Measurements from ENCODE around the gene GABRA4. TPM values are rescaled to one million over a fixed set of nuclear protein-coding genes. Genes with fewer than 3 reads are reported as not detected.

Gene GABRA4
- total and polyA plus RNA-seq, 2 donors: 0.23 to 0.71 TPM

DNA sequence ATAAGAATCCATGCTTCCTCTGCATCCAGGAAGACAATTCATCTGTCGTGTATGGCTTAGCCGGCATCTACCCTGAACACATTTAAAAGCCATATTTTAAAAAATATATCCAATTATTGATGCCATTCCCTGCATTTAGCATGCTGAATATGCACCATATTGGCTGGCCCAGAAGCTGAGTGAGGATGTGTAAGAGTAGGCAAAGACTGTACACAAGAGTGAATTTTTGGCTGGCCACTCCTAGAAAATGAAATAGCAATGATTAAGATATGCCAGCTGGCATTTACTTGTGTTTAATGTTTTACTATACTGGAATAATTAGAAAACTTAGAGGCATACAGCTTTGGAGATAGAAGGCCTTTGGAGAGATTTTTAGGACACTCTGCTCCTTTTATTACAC is 25.8 kb downstream of the GABRA4 start:
- 96% methylated on average over 2 of the region's 2 CpGs for WGBS

DNA sequence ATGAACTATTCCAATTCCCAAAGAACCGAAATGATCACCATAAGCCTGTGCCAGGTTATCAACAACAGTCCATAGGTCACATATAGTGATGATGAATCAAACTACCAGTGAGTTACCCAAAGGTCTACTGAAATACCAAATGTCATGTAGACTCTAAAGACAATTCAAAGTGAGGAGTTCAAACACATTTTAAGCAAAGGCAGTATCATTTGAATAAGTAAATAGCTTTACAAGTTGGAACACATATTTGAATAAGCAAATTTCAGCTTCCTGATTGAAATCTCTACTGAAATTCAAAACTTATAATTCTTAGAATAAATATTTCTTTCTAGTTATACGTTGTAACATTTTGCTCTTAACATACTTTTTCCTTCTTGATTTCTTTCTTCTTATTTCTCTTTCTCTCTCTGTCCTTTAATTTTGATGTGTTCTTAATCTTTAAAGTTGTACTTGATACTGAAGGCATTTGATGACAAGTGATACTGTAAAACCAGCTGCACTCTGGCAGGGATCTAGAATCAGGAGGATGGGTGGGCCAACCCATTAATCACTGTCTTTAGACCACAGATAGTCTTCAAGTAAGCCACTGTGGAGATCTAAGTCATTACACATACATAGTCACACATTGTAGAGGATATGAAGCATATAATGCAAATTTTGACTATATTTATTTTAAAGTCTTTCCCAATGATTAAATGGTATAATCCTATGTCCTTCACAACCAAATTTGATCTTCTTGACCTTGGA is 34.5 kb downstream of the GABRA4 start:
- DNase-seq (ENCODE audit: low read depth in 6 of 9, low spot score in 9 of 9): no peak
- Histone ChIP-seq H3K36me3 (ENCODE audit: control insufficient read depth in 2 of 2, insufficient read depth in 2 of 2, low read length in 1 of 2) (no peaks in the 10 kb centered on the region), H3K4me3 (ENCODE audit: low read length in 2 of 2) (no peak overlapping the region), H3K27me3 (ENCODE audit: control insufficient read depth in 2 of 2, insufficient read depth in 1 of 2, low read length in 1 of 2) (no peaks in the 10 kb centered on the region), H3K4me1 (ENCODE audit: control insufficient read depth in 2 of 2, insufficient read depth in 2 of 2, low read length in 2 of 2) (no peaks in the 10 kb centered on the region), H3K27ac (ENCODE audit: low read depth in 1 of 2, low read length in 1 of 2) (no peak overlapping the region), H3K9me3 (ENCODE audit: control insufficient read depth in 2 of 2, insufficient read depth in 1 of 2, low read length in 1 of 2) (no peaks in the 10 kb centered on the region)
- WGBS: 81% methylated on average over 2 of the region's 2 CpGs

More for the DNA sequence above, 25.8 kb downstream of the GABRA4 start:
- no peak overlapping the region for H3K27ac ChIP-seq (ENCODE audit: low read depth in 1 of 2, low read length in 1 of 2)
- H3K4me3 ChIP-seq (ENCODE audit: low read length in 2 of 2): no peak overlapping the region
- DNase-seq (ENCODE audit: low read depth in 6 of 9, low spot score in 9 of 9): no peak
- H3K9me3 ChIP-seq (ENCODE audit: control insufficient read depth in 2 of 2, insufficient read depth in 1 of 2, low read length in 1 of 2): no peaks in the 10 kb centered on the region
- H3K27me3 ChIP-seq (ENCODE audit: control insufficient read depth in 2 of 2, insufficient read depth in 1 of 2, low read length in 1 of 2): no peaks in the 10 kb centered on the region
- H3K4me1 ChIP-seq (ENCODE audit: control insufficient read depth in 2 of 2, insufficient read depth in 2 of 2, low read length in 2 of 2): no peaks in the 10 kb centered on the region
- no peaks in the 10 kb centered on the region for H3K36me3 ChIP-seq (ENCODE audit: control insufficient read depth in 2 of 2, insufficient read depth in 2 of 2, low read length in 1 of 2)

DNA sequence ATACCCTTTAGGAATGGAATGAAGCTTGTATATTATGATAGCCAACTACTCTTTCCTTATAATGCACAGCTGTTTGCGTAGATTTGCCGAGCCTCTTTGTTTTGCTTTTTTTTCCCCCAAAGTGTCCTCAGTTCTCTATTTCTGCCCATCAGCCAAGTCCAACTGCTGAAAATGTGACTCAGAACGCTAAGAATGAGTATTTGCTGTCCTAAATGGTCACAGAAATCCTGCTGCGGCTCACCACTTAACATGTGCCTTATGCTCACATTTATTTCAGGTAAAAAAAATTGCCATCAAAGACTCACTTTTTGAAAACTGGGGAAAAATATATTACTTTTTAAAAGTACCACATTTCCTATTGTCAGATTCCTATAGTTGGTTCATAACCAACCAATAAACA is 36.9 kb downstream of the GABRA4 start:
- Histone ChIP-seq H3K27me3 (ENCODE audit: control insufficient read depth in 2 of 2, insufficient read depth in 1 of 2, low read length in 1 of 2) (no peaks in the 10 kb centered on the region), H3K4me3 (ENCODE audit: low read length in 2 of 2) (no peak overlapping the region), H3K27ac (ENCODE audit: low read depth in 1 of 2, low read length in 1 of 2) (no peak overlapping the region), H3K4me1 (ENCODE audit: control insufficient read depth in 2 of 2, insufficient read depth in 2 of 2, low read length in 2 of 2) (no peaks in the 10 kb centered on the region), H3K9me3 (ENCODE audit: control insufficient read depth in 2 of 2, insufficient read depth in 1 of 2, low read length in 1 of 2) (no peaks in the 10 kb centered on the region), H3K36me3 (ENCODE audit: control insufficient read depth in 2 of 2, insufficient read depth in 2 of 2, low read length in 1 of 2) (no peaks in the 10 kb centered on the region)
- 80% methylated on average over 4 of the region's 4 CpGs for WGBS
- no peak for DNase-seq (ENCODE audit: low read depth in 6 of 9, low spot score in 9 of 9)

DNA sequence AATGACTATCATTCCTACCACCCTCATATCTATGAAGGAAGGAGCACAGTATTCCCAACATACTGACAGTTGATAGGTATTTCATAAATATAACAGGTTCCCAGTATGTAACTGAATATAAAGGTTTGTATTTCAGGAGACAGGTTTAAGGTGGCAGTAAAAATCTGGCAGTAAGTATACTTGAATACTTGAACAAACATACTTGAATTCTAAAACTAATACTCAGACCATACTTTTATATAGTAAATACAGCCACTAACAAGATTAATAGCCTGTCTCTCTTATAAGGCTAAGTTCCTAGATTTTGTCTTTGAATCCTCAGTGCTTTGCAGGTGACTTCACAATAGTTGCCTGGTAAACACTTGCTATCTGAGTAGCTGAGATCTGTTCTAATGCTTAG is 37.8 kb downstream of the GABRA4 start:
- H3K4me3 ChIP-seq (ENCODE audit: low read length in 2 of 2): no peak overlapping the region
- H3K9me3 ChIP-seq (ENCODE audit: control insufficient read depth in 2 of 2, insufficient read depth in 1 of 2, low read length in 1 of 2): no peaks in the 10 kb centered on the region
- H3K27ac ChIP-seq (ENCODE audit: low read depth in 1 of 2, low read length in 1 of 2): no peak overlapping the region
- H3K36me3 ChIP-seq (ENCODE audit: control insufficient read depth in 2 of 2, insufficient read depth in 2 of 2, low read length in 1 of 2): no peaks in the 10 kb centered on the region
- DNase-seq (ENCODE audit: low read depth in 6 of 9, low spot score in 9 of 9): no peak
- no peaks in the 10 kb centered on the region for H3K4me1 ChIP-seq (ENCODE audit: control insufficient read depth in 2 of 2, insufficient read depth in 2 of 2, low read length in 2 of 2)
- no peaks in the 10 kb centered on the region for H3K27me3 ChIP-seq (ENCODE audit: control insufficient read depth in 2 of 2, insufficient read depth in 1 of 2, low read length in 1 of 2)

DNA sequence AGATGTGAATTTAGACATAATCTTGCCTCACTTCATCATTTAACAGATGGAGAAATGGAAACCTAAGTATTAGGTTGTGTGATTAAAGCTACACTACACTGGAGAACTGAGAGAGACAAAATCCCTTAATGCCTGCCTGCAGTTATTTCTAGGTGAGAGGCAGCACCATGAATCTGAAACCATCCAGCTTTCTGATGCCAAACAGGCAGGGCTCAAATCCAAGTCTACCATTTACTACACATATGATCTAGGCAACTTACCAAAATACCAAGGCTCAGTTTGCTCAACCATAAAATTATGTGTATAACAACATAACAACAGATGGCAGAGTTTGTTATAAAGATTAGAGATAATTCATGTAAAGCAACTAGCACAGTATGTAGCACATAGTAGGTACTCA is 38.7 kb downstream of the GABRA4 start:
- H3K9me3 ChIP-seq (ENCODE audit: control insufficient read depth in 2 of 2, insufficient read depth in 1 of 2, low read length in 1 of 2): no peaks in the 10 kb centered on the region
- H3K36me3 ChIP-seq (ENCODE audit: control insufficient read depth in 2 of 2, insufficient read depth in 2 of 2, low read length in 1 of 2): no peaks in the 10 kb centered on the region
- H3K4me1 ChIP-seq (ENCODE audit: control insufficient read depth in 2 of 2, insufficient read depth in 2 of 2, low read length in 2 of 2): no peaks in the 10 kb centered on the region
- no peak overlapping the region for H3K4me3 ChIP-seq (ENCODE audit: low read length in 2 of 2)
- no peak overlapping the region for H3K27ac ChIP-seq (ENCODE audit: low read depth in 1 of 2, low read length in 1 of 2)
- H3K27me3 ChIP-seq (ENCODE audit: control insufficient read depth in 2 of 2, insufficient read depth in 1 of 2, low read length in 1 of 2): no peaks in the 10 kb centered on the region
- no peak for DNase-seq (ENCODE audit: low read depth in 6 of 9, low spot score in 9 of 9)

DNA sequence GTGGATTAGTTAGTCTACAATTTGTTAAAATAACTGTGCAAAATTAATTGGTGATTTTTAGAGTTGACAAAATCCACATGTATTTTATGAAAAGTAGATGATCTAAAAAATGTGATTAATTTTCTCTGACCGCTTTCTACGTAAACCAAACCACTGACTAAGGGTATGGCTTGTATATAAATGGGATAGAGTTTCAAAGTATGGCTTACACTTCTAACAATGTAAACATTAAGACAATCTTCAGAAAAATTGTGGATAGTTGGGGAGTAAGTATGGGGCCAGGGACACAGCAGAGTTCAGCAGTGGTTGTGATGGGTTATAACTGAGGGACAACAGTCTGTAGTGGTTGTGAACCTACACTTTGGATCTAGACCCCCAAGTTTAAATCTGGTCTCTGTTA is 39.8 kb downstream of the GABRA4 start:
- 98% methylated on average over 2 of the region's 2 CpGs for WGBS
- Histone ChIP-seq H3K4me3 (ENCODE audit: low read length in 2 of 2) (no peak overlapping the region), H3K36me3 (ENCODE audit: control insufficient read depth in 2 of 2, insufficient read depth in 2 of 2, low read length in 1 of 2) (no peaks in the 10 kb centered on the region), H3K27me3 (ENCODE audit: control insufficient read depth in 2 of 2, insufficient read depth in 1 of 2, low read length in 1 of 2) (no peaks in the 10 kb centered on the region), H3K4me1 (ENCODE audit: control insufficient read depth in 2 of 2, insufficient read depth in 2 of 2, low read length in 2 of 2) (no peaks in the 10 kb centered on the region), H3K27ac (ENCODE audit: low read depth in 1 of 2, low read length in 1 of 2) (no peak overlapping the region), H3K9me3 (ENCODE audit: control insufficient read depth in 2 of 2, insufficient read depth in 1 of 2, low read length in 1 of 2) (no peaks in the 10 kb centered on the region)
- no peak for DNase-seq (ENCODE audit: low read depth in 6 of 9, low spot score in 9 of 9)

DNA sequence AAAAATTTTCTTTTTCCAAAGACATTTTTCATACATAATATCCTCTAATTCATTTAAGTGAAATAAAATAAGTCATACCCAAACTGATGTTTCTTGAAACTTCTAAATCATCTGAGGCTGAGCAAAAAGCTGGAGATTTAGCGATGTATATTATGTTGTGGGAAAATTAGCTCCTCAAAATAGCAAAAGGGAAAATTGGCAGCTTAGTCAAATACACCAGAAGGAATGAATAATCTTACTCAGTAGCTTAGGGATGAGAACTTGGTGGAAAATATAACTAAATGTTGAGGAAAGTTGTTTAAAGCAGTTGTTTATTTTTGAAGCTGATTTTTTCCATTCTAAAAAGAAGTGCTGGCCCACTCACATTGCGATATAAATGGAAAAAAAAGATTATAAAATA is 40.9 kb downstream of the GABRA4 start:
- Histone ChIP-seq H3K27ac (ENCODE audit: low read depth in 1 of 2, low read length in 1 of 2) (no peak overlapping the region), H3K36me3 (ENCODE audit: control insufficient read depth in 2 of 2, insufficient read depth in 2 of 2, low read length in 1 of 2) (no peaks in the 10 kb centered on the region), H3K27me3 (ENCODE audit: control insufficient read depth in 2 of 2, insufficient read depth in 1 of 2, low read length in 1 of 2) (no peaks in the 10 kb centered on the region), H3K4me3 (ENCODE audit: low read length in 2 of 2) (no peak overlapping the region), H3K9me3 (ENCODE audit: control insufficient read depth in 2 of 2, insufficient read depth in 1 of 2, low read length in 1 of 2) (no peaks in the 10 kb centered on the region), H3K4me1 (ENCODE audit: control insufficient read depth in 2 of 2, insufficient read depth in 2 of 2, low read length in 2 of 2) (no peaks in the 10 kb centered on the region)
- 89% methylated on average over 2 of the region's 2 CpGs for WGBS
- DNase-seq (ENCODE audit: low read depth in 6 of 9, low spot score in 9 of 9): no peak

DNA sequence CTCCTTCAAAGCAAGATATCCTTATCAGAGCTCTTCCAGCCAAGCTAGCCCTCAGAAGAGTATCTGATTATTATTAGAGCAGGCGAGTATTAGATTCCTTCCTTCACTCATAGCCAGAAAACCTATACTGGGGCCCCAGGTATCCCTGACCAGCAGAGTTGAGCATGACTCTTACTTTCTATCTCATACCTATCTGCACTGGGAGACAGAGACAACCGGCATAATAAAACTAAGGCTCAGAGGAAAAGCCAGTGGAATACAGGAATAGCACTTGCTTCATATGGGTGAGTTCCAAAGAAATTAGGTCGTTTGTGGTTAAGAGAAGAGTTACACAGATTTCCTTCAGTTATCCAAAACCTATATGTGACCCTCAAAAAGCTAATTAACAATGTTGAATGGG is 42.6 kb downstream of the GABRA4 start:
- H3K27ac ChIP-seq (ENCODE audit: low read depth in 1 of 2, low read length in 1 of 2): no peak overlapping the region
- no peaks in the 10 kb centered on the region for H3K27me3 ChIP-seq (ENCODE audit: control insufficient read depth in 2 of 2, insufficient read depth in 1 of 2, low read length in 1 of 2)
- no peaks in the 10 kb centered on the region for H3K9me3 ChIP-seq (ENCODE audit: control insufficient read depth in 2 of 2, insufficient read depth in 1 of 2, low read length in 1 of 2)
- H3K4me3 ChIP-seq (ENCODE audit: low read length in 2 of 2): no peak overlapping the region
- no peak for DNase-seq (ENCODE audit: low read depth in 6 of 9, low spot score in 9 of 9)
- no peaks in the 10 kb centered on the region for H3K36me3 ChIP-seq (ENCODE audit: control insufficient read depth in 2 of 2, insufficient read depth in 2 of 2, low read length in 1 of 2)
- H3K4me1 ChIP-seq (ENCODE audit: control insufficient read depth in 2 of 2, insufficient read depth in 2 of 2, low read length in 2 of 2): no peaks in the 10 kb centered on the region
- 85% methylated on average over 3 of the region's 3 CpGs for WGBS

DNA sequence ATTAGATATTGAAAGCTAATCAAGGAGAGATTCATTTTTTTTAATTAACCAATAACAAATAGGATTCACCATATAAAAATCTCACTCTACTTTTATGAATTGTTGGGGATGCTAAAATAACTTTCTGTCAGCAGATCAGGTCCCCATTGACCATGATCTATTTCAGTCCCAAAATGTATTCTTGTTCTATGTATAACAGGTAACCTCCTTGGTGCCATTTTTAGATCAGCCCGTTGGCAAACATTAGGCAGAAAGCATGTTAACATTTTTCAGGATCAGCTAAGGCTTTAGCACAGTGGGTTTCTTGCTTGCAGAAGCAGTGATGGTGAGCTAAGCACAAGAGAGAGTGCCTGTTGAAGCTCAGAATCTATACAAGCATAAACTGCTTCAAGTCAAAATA is 43.6 kb downstream of the GABRA4 start:
- no peak for DNase-seq (ENCODE audit: low read depth in 6 of 9, low spot score in 9 of 9)
- H3K36me3 ChIP-seq (ENCODE audit: control insufficient read depth in 2 of 2, insufficient read depth in 2 of 2, low read length in 1 of 2): no peaks in the 10 kb centered on the region
- H3K4me1 ChIP-seq (ENCODE audit: control insufficient read depth in 2 of 2, insufficient read depth in 2 of 2, low read length in 2 of 2): no peaks in the 10 kb centered on the region
- no peak overlapping the region for H3K27ac ChIP-seq (ENCODE audit: low read depth in 1 of 2, low read length in 1 of 2)
- H3K9me3 ChIP-seq (ENCODE audit: control insufficient read depth in 2 of 2, insufficient read depth in 1 of 2, low read length in 1 of 2): no peaks in the 10 kb centered on the region
- WGBS: 87% methylated on average over 1 of the region's 1 CpG
- H3K4me3 ChIP-seq (ENCODE audit: low read length in 2 of 2): no peak overlapping the region
- H3K27me3 ChIP-seq (ENCODE audit: control insufficient read depth in 2 of 2, insufficient read depth in 1 of 2, low read length in 1 of 2): no peaks in the 10 kb centered on the region

DNA sequence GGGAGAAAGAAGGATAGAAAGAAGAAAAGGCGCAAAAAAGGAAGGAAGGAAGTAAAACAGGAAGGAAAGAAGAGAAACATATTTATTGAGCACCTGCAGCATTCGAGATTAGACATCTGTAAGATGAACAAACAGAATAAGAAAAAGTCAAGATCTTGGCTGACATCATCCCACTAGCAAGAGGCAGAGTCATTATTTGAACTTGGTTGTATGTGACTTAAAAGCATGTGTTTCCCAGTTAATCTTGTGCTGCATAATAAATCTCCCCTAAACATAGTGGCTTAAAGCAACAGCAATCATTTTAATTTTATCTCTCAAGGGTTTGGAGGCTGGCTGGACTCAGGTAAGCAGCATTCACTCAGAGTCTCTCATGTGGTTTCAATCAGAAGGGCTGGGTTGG is 45.8 kb downstream of the GABRA4 start:
- Histone ChIP-seq H3K4me3 (ENCODE audit: low read length in 2 of 2) (no peak overlapping the region), H3K36me3 (ENCODE audit: control insufficient read depth in 2 of 2, insufficient read depth in 2 of 2, low read length in 1 of 2) (no peaks in the 10 kb centered on the region), H3K4me1 (ENCODE audit: control insufficient read depth in 2 of 2, insufficient read depth in 2 of 2, low read length in 2 of 2) (no peaks in the 10 kb centered on the region), H3K27ac (ENCODE audit: low read depth in 1 of 2, low read length in 1 of 2) (no peak overlapping the region), H3K9me3 (ENCODE audit: control insufficient read depth in 2 of 2, insufficient read depth in 1 of 2, low read length in 1 of 2) (no peaks in the 10 kb centered on the region), H3K27me3 (ENCODE audit: control insufficient read depth in 2 of 2, insufficient read depth in 1 of 2, low read length in 1 of 2) (no peaks in the 10 kb centered on the region)
- no peak for DNase-seq (ENCODE audit: low read depth in 6 of 9, low spot score in 9 of 9)
- 13% methylated on average over 2 of the region's 2 CpGs for WGBS
